Hematopoietic multipotent progenitor cell (in vitro differentiated cells): Measurements from ENCODE around the gene ATF6. TPM values are rescaled to one million over a fixed set of nuclear protein-coding genes. Genes with fewer than 3 reads are reported as not detected.
A peak's percentile ranks its signal among the peaks of the same experiment; 100 is the strongest.
"Not testable (repeated sequence)": the region's sequence is repeated elsewhere in the genome, so short reads cannot be mapped to it uniquely, and the experiment has no call there.

Experiments used
- DNase-seq, 3 donors: peaks; one replicate each; pipeline ENCODE4 v3.0.0-alpha.2; 2011 to 2015; ENCODE audit warnings: low read depth in 2 of 3, low spot score in 2 of 3
- total RNA-seq: library from RNA; depleted of rRNA; stranded (reverse); fragments of >200 nt; gene quantifications from one replicate; pipeline ENCODE4 v1.2.3, GENCODE V29; 2012

The ATF6 gene
- total RNA-seq: 17.0 TPM

- peak; percentile 69 to 92 (median 90) for DNase-seq
These were observed at the start of gene ATF6 for GRCh38 chr1:161766102-161766981. ATF6 (plus strand) TSS chr1:161766320; CDS start chr1:161766361, 41 bp downstream.

- no peak for DNase-seq
These were observed 47.4 kb upstream of the ATF6 start for GRCh38 chr1:161718559-161719324.

- DNase-seq: no peak
These were observed 46.9 kb upstream of the ATF6 start for GRCh38 chr1:161719325-161719611.

GRCh38 chr1:161720422-161720821 is 45.7 kb upstream of the ATF6 start:
- DNase-seq: no peak

GRCh38 chr1:161720956-161721737 is 45.0 kb upstream of the ATF6 start, which contains the start of gene FCRLB:
FCRLB (plus strand) TSS chr1:161721544; CDS start chr1:161722673, 1,129 bp downstream.
- DNase-seq: no peak

- DNase-seq: peak in 2 of 3 donors; percentile 45 to 46
These were observed 44.3 kb upstream of the ATF6 start for GRCh38 chr1:161721738-161722343.

- no peak for DNase-seq
These were observed 43.7 kb upstream of the ATF6 start for GRCh38 chr1:161722406-161722805.

- no peak for DNase-seq
These were observed 42.5 kb upstream of the ATF6 start for GRCh38 chr1:161723459-161724141.

GRCh38 chr1:161725258-161725907 is 40.7 kb upstream of the ATF6 start:
- DNase-seq: not testable (repeated sequence)

GRCh38 chr1:161725908-161726472 is 40.1 kb upstream of the ATF6 start:
- DNase-seq: peak in 2 of 3 donors; percentile 35 to 43

GRCh38 chr1:161726473-161727255 is 39.5 kb upstream of the ATF6 start:
- peak; percentile 55 to 69 (median 61) for DNase-seq

- DNase-seq: peak; percentile 43 to 67 (median 51)
These were observed 38.7 kb upstream of the ATF6 start for GRCh38 chr1:161727256-161727924.

- no peak for DNase-seq
These were observed 37.5 kb upstream of the ATF6 start for GRCh38 chr1:161728376-161729226.

- no peak for DNase-seq
These were observed 36.0 kb upstream of the ATF6 start for GRCh38 chr1:161730050-161730564.

GRCh38 chr1:161731241-161731640 is 34.9 kb upstream of the ATF6 start:
- no peak for DNase-seq

GRCh38 chr1:161731981-161732718 is 34.0 kb upstream of the ATF6 start:
- no peak for DNase-seq
